HFF-Myc (cell line): ENCODE measurements around the gene HTATIP2.

ENCODE experiments used
- DNase-seq: peaks from one replicate; pipeline ENCODE4 v3.0.0-alpha.2; 2011; ENCODE audit warnings: low read depth; ENCODE audit errors: extremely low read depth
- H3K4me3 ChIP-seq: replicated peaks from 2 replicates; pipeline ENCODE4 v1.5.1; 2011; ENCODE audit warnings: low read depth, mild to moderate bottlenecking, control low read depth, low read length
- TF ChIP-seq, protein P1 (sequence below): IDR thresholded peaks from 2 replicates; pipeline ENCODE4 v1.5.1; 2012; ENCODE audit warnings: mild to moderate bottlenecking, low read depth, low read length, control low read depth; ENCODE audit errors: missing control alignments

The HTATIP2 gene

GRCh38 chr11:20387261-20388095 is 24.0 kb downstream of the HTATIP2 start, which contains the start of gene PRMT3:
Gene PRMT3, plus strand, starts transcription at chr11:20387716. Its CDS starts 31 bp downstream, at chr11:20387747.
- TF ChIP-seq, protein P1, sequence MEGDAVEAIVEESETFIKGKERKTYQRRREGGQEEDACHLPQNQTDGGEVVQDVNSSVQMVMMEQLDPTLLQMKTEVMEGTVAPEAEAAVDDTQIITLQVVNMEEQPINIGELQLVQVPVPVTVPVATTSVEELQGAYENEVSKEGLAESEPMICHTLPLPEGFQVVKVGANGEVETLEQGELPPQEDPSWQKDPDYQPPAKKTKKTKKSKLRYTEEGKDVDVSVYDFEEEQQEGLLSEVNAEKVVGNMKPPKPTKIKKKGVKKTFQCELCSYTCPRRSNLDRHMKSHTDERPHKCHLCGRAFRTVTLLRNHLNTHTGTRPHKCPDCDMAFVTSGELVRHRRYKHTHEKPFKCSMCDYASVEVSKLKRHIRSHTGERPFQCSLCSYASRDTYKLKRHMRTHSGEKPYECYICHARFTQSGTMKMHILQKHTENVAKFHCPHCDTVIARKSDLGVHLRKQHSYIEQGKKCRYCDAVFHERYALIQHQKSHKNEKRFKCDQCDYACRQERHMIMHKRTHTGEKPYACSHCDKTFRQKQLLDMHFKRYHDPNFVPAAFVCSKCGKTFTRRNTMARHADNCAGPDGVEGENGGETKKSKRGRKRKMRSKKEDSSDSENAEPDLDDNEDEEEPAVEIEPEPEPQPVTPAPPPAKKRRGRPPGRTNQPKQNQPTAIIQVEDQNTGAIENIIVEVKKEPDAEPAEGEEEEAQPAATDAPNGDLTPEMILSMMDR, result no peak
- peak within 1 kb of the TSS; percentile 95 for H3K4me3 ChIP-seq
- peak; percentile 80 for DNase-seq

DNA sequence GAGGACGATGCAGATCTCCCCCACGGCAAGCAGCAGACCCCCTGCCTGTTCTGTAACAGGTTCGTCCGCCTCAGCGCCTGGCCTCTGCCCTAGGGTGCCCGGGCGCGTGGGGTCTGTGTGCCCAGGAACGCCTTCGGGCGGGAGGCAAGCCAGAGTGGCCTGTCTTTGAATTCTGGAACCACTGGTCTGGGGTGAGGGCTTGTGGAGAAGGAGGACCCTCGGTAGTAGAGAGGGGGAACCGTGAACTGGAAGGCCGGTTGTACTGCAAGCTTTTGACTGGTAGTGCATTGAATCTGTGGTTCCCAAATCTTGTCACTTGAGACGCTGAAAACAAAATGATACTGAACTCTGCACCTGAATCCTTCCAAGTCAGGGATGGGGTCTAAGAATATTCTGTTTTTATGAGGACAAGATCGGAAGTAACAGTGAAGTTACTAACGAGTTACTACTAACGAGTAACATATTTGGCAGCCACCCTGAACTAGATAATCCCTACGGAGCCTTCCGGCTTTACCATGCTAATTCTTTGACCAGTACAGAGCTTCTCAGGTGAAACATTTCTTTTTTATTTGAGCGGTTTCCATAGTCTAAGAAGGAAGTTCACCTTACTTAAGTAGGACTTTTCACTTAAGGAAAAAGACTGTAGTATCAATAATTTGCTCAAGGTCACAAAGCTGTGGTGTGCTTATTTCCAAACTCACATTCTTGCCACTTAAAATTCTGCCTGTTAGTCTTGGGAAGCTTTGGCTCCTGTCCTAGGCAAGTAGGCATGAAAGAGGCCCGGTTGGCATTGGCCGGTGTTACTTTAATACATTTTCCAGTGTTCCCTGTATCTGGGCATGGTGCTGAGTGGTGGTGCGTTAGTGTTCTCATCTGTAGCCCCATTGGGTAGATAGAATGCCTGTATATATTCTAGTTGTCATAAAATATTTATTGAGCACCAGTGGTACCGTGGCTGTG is 24.9 kb downstream of the HTATIP2 start:
- peak overlapping the region; percentile 95 for H3K4me3 ChIP-seq
- TF ChIP-seq, protein P1, result no peak
- DNase-seq, result no peak

GRCh38 chr11:20397281-20397680 is 33.8 kb downstream of the HTATIP2 start:
- TF ChIP-seq, protein P1, result peak; percentile 62
- no peak overlapping the region for H3K4me3 ChIP-seq
- DNase-seq, result peak; percentile 16

DNA sequence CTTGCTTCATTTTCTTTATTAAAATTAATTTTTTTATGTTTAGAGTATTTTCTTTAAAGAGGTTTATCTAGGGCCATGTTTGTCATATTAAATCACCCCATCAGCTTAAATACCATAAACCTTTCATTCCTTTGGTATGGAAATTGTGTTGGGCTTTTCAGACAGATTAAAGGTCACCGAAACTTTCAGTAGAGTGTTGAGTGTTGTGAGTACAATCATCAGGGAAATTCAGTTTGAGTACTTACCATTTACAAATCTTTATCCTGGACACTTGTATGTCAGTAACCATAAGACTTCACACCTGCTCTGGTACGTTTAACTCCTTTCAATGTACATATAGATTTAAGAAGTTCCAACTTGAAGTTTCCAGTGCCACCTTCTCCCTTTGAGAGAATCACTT is 36.0 kb downstream of the HTATIP2 start:
- DNase-seq, result no peak
- TF ChIP-seq, protein P1, result no peak
- H3K4me3 ChIP-seq, result no peak overlapping the region

- no peak overlapping the region for H3K4me3 ChIP-seq
- no peak for DNase-seq
- TF ChIP-seq, protein P1, result no peak
Measured at GRCh38 chr11:20403059-20403458, 39.5 kb downstream of the HTATIP2 start.

GRCh38 chr11:20406484-20406883 is 43.0 kb downstream of the HTATIP2 start:
- TF ChIP-seq, protein P1, result no peak
- no peak overlapping the region for H3K4me3 ChIP-seq

More at GRCh38 chr11:20406484-20406883, 43.0 kb downstream of the HTATIP2 start:
- no peak for DNase-seq
